ENCODE data around the gene TLCD3A. TPM values are rescaled to one million over a fixed set of nuclear protein-coding genes. Genes with fewer than 3 reads are reported as not detected.

The TLCD3A gene
- total RNA-seq, 1 experiment from 2014 or later, result 13.9 TPM

GRCh38 chr17:742147-742793, 9.9 kb downstream of the TLCD3A start:
- H3K9me2 ChIP-seq (replicated peaks; ENCODE audit: low read length), result no peaks in the 10 kb centered on the region
- no peaks in the 10 kb centered on the region for H3K9me3 ChIP-seq (ENCODE audit: low read length)
- H3K4me1 ChIP-seq (ENCODE audit: insufficient read depth, low read length), result no peaks in the 10 kb centered on the region
- intact Hi-C loops (cut with micrococcal nuclease), result no loop called here
- no peak for DNase-seq
- no peak overlapping the region for H3K9ac ChIP-seq (ENCODE audit: low read length)
- CTCF ChIA-PET, result no interaction called here
- H3K27me3 ChIP-seq (ENCODE audit: low read length), result no peaks in the 10 kb centered on the region
- no peak overlapping the region for H3K4me2 ChIP-seq (ENCODE audit: low read length)
- H3K27ac ChIP-seq (ENCODE audit: low read length), result no peak overlapping the region
- peaks cover 3% of the 10 kb centered on the region; the same call in 1 of the 2 replicates for H4K20me1 ChIP-seq (ENCODE audit: low read length)
- TF ChIP-seq CTCF (conservative IDR thresholded peaks at IDR 0.05; ENCODE audit: low read depth, low read length) (no peak), EZH2 (IDR thresholded peaks at IDR 0.05; ENCODE audit: low read length, unreplicated experiment) (no peak), EZH2phosphoT487 (IDR thresholded peaks at IDR 0.05; ENCODE audit: borderline replicate concordance, low read length) (no peak)
- H3K79me2 ChIP-seq (ENCODE audit: low read length), result peaks cover 53% of the 10 kb centered on the region
- no peak overlapping the region for H3K4me3 ChIP-seq (ENCODE audit: low read length)
- no peak for ATAC-seq
- peaks cover 34% of the 10 kb centered on the region for H3K36me3 ChIP-seq (ENCODE audit: low read depth, low read length)
- no peak overlapping the region for H2AFZ ChIP-seq (ENCODE audit: low read length)
- POLR2A ChIA-PET (ENCODE audit: unreplicated experiment), result no interaction called here
- peaks cover 4% of the 10 kb centered on the region for H3F3A ChIP-seq (ENCODE audit: low read length, unreplicated experiment)
- BruUV-seq (replicated peaks), result no TSS peak

GRCh38 chr17:743139-743538, 10.7 kb downstream of the TLCD3A start:
- ChIA-PET CTCF (no interaction called here), POLR2A (ENCODE audit: unreplicated experiment) (no interaction called here)
- H3K4me3 ChIP-seq (ENCODE audit: low read length), result no peak overlapping the region
- no peaks in the 10 kb centered on the region for H3K27me3 ChIP-seq (ENCODE audit: low read length)
- H3K4me2 ChIP-seq (ENCODE audit: low read length), result no peak overlapping the region
- H3K79me2 ChIP-seq (ENCODE audit: low read length), result peaks cover 62% of the 10 kb centered on the region
- ATAC-seq (no peak), DNase-seq (no peak)
- peaks cover 41% of the 10 kb centered on the region for H3K36me3 ChIP-seq (ENCODE audit: low read depth, low read length)
- H3K9me2 ChIP-seq (replicated peaks; ENCODE audit: low read length), result no peaks in the 10 kb centered on the region
- no peaks in the 10 kb centered on the region for H3K4me1 ChIP-seq (ENCODE audit: insufficient read depth, low read length)
- no peak overlapping the region for H3K27ac ChIP-seq (ENCODE audit: low read length)
- no TSS peak for BruUV-seq (replicated peaks)
- intact Hi-C loops (cut with micrococcal nuclease), result no loop called here
- H3K9me3 ChIP-seq (ENCODE audit: low read length), result no peaks in the 10 kb centered on the region
- H4K20me1 ChIP-seq (ENCODE audit: low read length), result peaks cover 3% of the 10 kb centered on the region; the same call in 1 of the 2 replicates
- TF ChIP-seq EZH2phosphoT487 (IDR thresholded peaks at IDR 0.05; ENCODE audit: borderline replicate concordance, low read length), result no peak
- no peak for TF ChIP-seq EZH2 (IDR thresholded peaks at IDR 0.05; ENCODE audit: low read length, unreplicated experiment)
- TF ChIP-seq CTCF (conservative IDR thresholded peaks at IDR 0.05; ENCODE audit: low read depth, low read length), result no peak
- no peak overlapping the region for H2AFZ ChIP-seq (ENCODE audit: low read length)
- H3F3A ChIP-seq (ENCODE audit: low read length, unreplicated experiment), result peaks cover 4% of the 10 kb centered on the region
- no peak overlapping the region for H3K9ac ChIP-seq (ENCODE audit: low read length)

- Histone ChIP-seq H3K4me1 (ENCODE audit: insufficient read depth, low read length) (peaks cover 4% of the 10 kb centered on the region), H3K9ac (ENCODE audit: low read length) (no peak overlapping the region), H3K9me3 (ENCODE audit: low read length) (no peaks in the 10 kb centered on the region), H3K27ac (ENCODE audit: low read length) (no peak overlapping the region), H3F3A (ENCODE audit: low read length, unreplicated experiment) (peaks cover 4% of the 10 kb centered on the region), H3K36me3 (ENCODE audit: low read depth, low read length) (peaks cover 41% of the 10 kb centered on the region), H3K9me2 (replicated peaks; ENCODE audit: low read length) (no peaks in the 10 kb centered on the region), H3K27me3 (ENCODE audit: low read length) (no peaks in the 10 kb centered on the region), H3K79me2 (ENCODE audit: low read length) (peaks cover 73% of the 10 kb centered on the region), H3K4me2 (ENCODE audit: low read length) (no peak overlapping the region), H3K4me3 (ENCODE audit: low read length) (no peak overlapping the region), H4K20me1 (ENCODE audit: low read length) (peaks cover 6% of the 10 kb centered on the region), H2AFZ (ENCODE audit: low read length) (no peak overlapping the region)
- ATAC-seq (no peak), DNase-seq (no peak)
- no TSS peak for BruUV-seq (replicated peaks)
- intact Hi-C loops (cut with micrococcal nuclease), result no loop called here
- TF ChIP-seq EZH2phosphoT487 (IDR thresholded peaks at IDR 0.05; ENCODE audit: borderline replicate concordance, low read length), result no peak
- TF ChIP-seq CTCF (conservative IDR thresholded peaks at IDR 0.05; ENCODE audit: low read depth, low read length), result no peak
- TF ChIP-seq EZH2 (IDR thresholded peaks at IDR 0.05; ENCODE audit: low read length, unreplicated experiment), result no peak
- CTCF ChIA-PET, result no interaction called here
- POLR2A ChIA-PET (ENCODE audit: unreplicated experiment), result no interaction called here
Measured at GRCh38 chr17:744937-745336, 12.5 kb downstream of the TLCD3A start.
